NCI-H128 (cell line): ENCODE results near the gene TMEM42.

ENCODE experiments used
- DNase-seq: peaks from one replicate; lab custom pipeline; 2025; ENCODE audit not compliant: unreplicated experiment; lab: John Stamatoyannopoulos, UW

Gene TMEM42

DNA sequence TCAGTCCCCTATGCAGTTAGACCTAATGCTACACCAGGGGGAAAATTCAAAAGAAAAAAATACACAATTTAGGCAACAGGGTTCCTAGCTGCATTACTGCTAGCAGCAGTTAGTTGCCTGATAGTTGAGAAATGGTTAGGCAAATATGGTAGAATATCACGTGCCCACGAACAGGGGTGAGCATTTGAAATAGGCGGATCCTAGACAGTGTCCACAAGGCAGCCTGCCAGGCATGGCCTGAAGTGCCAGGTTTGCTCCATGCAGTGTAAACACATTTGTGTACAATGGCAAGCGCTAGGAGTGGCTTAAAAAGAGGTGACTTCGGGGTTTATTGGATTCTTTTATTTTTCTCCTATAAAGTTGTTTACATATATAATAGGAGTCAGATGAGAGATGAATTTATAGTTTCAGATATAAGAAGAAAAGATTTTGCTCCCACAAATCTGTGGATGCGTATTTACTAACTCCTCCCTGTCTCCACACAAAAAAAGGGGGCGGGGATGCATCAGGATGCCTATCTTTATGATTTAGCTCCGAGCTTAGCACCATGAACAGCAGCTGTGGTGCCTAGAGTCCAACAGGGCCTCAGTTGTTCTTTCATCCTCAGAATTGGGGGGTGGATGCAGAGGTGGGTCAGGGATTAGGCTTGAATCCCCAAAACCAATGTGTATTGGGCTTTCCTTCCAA, 8.8 kb downstream of the TMEM42 start:
- no peak for DNase-seq

GRCh38 chr3:44874308-44874707, 12.6 kb downstream of the TMEM42 start, which contains the start of gene TGM4:
Gene TGM4, plus strand, starts transcription at chr3:44874608. Its CDS starts 71 bp downstream, at chr3:44874679.
- no peak for DNase-seq

DNA sequence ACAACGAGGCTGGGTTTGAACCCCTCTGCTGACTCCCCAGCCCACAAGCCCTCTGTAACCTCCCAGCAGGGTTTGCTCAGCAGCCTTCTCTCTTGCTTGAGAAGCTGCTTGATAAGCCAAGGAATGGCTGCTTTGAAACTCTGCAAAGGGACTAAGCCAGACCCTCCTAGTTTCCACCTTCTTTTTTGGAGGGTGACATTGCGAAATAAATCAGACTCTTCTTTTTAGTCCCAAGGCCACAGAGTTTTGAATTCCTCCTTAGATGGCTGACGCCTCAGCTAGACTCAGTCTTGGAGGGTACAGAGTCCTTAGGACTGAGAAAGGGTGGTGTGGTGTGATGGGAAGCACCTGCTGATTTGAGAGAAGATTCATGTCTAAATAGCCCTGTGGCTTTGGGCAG, 13.9 kb downstream of the TMEM42 start:
- DNase-seq: no peak

DNA sequence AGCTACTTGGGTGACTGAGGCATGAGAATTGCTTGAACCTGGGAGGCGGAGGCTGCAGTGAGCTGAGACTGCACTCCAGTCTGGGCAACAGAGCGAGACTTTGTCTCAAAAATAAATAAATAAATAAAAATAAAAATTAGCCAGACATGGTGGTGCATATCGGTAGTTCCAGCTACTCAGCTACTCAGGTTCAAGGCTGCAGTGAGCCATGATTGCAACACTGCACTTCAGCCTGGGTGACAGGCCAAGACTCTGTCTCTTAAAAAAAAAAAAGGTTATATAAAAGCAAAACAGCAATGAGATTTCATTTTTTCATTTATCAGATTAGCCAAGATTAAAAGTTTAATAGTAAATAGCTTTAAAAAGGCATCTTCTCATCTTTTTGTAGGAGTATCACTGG, 15.6 kb downstream of the TMEM42 start:
- DNase-seq: no peak

DNA sequence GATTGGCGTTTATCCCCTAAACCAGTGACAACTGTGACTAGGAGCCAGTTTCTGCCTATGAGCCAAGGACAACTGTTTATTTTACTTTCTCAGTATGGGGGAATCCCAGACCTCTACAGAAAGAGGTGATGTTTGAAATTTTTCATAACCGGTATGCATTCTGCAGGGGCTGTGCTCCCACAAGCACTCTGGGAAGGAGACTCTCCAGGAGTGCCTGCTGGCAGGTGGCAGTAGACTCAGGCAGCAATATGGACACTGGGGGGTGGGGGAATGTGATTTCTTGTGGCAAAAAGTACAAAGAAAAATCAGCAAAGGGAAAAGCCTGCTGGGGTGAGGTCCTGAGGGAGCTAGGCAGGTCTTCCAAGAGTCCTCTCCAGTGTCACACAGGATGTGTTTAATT, 18.6 kb downstream of the TMEM42 start:
- DNase-seq: no peak

DNA sequence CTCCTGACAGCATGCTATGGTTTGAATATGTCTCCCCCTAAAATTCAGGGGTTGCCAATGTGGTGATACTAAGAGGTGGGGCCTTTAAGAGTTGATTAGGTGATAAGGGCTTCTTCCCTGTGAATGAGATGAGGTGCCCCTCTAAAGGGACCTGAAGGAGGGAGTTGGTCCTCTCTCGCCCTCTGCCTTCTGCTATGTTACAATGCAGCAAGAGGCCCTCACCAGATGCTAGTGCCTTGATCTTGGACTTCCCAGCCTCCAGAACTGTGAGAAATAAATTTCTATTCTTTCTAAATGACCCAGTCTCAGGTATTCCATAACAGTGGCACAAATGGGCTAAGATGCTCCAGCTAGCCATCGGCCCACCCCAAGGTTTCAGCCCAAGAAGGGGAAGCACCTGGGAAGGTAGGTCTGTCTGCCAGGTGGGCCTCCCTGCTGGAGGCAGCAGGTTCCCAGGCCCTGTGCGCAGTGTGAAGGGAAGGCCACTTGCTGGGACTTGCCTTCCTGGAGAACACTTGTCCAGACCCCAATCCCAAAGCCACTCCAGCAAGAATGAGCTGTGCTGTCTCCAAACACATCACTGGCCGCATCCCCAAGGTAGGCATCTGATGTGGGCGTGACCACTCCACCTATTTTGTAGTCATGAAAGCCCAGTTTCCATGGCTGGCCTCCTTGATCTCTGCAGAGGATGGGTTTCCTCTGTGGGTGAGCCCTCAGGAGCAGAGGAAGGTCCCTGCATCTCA, 21.7 kb downstream of the TMEM42 start:
- no peak for DNase-seq

DNA sequence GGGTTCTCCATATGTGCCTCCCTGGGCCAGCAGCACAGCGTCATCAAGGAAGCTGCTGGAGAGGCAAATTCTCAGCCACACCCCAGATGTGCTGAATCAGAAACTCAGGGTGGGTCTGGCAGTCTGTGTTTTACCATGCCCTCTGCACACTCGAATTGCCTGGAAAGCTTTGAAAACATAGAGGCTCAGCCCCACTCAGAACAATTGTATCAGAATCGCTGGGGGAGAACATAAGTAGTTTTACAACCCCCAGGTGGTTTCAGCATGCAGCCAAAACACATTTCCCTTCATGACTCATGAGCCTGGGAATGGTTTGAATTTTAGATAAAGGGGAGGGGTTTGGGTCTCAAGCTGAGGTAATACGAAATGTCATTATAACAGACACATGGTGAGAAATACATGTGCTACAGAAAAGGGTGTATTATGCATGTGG, 22.3 kb downstream of the TMEM42 start:
- no peak for DNase-seq

DNA sequence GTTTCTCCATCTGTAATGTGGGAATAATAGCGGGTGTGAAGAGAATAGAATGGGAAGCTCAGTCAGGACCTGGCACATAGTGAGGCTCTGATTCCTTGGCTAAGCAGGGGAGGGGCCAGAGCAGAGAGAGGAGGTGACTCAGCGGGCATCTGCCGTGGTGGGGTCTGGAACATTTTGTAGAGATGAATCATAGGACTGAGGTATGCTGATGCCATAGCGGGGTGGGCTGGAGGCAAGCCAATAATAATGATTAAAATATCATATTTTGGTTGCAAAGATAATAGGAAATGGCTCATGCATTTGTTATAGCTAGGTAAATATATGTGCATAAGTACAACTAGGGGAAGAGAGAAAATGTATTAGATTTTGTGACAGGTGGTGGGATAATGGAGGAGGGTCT, 23.9 kb downstream of the TMEM42 start:
- DNase-seq: no peak

GRCh38 chr3:44886561-44886960, 24.8 kb downstream of the TMEM42 start:
- DNase-seq: no peak

DNA sequence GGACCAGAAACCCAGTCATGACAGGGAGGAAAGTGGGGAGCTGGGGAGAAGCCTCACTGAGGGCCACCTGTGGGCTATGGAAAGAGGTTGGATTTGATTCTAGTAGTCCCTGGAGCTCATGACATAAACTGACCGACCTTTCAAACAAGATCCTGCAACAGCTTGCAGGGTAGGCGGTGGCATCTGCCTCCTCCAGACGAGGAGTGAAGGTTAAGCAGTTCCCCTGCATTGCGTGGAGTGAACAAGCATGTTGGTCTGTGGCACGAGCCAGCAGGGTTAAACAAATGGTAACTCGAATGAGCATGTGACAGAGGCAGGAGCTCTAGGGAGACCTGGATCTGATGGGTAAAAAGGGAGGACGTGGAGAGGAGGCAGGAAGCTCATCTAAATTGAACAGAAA, 25.4 kb downstream of the TMEM42 start:
- DNase-seq: no peak

- no peak for DNase-seq
These were observed 28.5 kb downstream of the TMEM42 start for GRCh38 chr3:44890258-44890657.

GRCh38 chr3:44890852-44891251, 29.1 kb downstream of the TMEM42 start:
- DNase-seq: no peak

- DNase-seq: no peak
These were observed 31.0 kb downstream of the TMEM42 start for GRCh38 chr3:44892689-44893088.

DNA sequence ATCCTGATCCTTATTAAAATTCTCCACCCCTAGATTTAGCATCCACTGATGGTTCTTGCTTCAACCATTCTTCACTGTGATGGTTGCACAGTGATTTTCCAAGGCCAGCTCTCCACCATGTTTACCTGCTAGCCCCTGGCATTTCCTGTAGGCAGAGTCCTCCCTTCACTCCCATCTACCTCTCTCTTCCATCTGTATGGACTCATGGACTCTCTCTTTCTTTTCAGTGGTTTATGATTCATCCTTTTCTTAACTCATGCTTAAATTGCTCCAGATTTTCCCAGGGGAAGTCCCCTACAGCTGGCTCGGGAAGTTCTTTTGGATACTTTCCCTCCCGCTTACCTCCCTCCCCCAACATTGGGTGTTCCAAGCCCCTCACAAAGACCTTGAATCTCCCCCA, 31.4 kb downstream of the TMEM42 start:
- no peak for DNase-seq

DNA sequence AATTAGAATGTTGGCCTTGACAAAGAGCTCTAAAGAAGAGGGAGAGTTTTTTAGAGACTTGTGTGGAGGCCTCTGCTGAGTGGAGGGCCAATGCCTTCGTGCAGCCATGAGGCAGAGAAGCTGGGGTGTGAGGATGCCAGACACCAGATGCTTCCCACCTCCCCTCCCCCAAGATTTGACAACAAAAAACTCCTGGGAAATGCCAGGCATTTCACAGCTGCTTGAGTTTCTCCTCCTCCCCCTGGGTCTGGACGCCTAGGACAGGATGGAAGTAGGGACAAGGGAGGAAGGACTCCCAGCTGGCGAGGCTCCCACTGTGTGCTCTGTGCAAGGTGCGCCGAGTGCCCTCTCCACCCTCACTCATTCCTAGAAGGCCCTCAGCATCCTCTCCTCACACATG, 32.8 kb downstream of the TMEM42 start:
- no peak for DNase-seq

DNA sequence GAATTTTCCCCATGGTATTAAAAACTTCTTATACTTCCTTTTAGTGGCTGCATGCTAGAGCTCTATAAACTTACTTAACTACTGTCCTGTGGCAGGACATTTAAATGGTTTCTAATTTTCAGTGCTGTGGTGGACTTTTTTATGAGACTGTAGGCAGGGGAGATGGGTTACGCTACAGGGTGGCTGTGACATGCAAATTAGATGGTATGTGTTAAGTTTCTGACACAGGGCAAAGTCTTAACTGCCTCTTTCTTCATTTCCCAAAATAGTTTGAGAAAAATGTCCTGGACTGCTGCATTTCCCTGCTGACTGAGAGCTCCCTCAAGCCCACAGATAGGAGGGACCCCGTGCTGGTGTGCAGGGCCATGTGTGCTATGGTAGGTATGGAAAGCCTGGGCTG, 34.7 kb downstream of the TMEM42 start:
- DNase-seq: no peak

DNA sequence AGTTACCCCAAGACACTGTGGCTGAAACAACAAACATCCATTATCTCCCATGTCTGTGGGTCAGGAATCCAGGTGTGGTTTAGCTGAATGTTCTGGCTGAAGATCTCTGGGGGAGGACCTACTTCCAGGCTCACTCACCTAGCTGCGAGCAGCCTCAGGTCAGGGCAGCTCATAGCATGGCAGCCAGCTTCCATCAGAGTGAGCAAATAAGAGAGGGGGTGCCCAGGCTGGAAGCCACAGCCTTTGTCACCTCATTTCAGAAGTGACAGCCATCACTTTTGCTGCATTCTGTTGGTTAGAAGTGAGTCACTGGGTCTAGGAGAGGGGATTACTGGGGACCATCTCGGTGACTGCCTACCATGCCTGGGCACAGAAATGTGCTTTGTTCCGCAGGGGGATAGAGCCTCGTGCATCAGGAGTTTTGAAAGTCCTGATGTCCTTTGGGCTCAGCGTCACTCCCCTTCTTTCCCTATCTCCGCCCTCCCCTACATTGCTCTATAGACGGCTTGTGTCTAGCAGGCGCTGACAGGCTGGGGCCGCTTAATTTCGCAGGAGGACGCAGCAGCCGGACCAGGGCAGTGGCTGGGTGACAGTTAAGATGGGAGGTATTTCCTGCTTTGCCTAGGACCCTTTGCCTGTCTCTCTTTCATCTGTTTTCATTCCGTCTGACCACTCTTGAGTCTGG, 38.1 kb downstream of the TMEM42 start:
- DNase-seq: no peak

- no peak for DNase-seq
These were observed 40.9 kb downstream of the TMEM42 start for GRCh38 chr3:44902628-44903027.

GRCh38 chr3:44903314-44903713, 41.6 kb downstream of the TMEM42 start:
- no peak for DNase-seq

DNA sequence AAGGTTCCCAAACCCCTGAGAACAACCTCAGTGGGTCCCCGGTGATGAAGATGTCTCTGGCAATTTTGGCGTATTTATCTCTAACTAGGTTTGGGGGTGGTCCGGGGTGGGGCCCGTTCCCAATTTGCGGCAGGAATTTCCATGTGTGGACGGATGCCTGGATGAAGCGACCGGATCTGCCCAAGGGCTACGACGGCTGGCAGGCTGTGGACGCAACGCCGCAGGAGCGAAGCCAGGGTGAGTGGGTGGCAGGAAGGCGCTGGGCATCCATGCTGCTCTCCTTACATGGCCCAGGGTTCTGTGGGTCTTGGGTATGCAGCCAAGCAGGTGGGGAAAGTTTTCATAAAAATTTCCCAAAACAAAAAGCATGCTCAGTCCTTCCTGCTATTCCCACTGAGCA, 42.0 kb downstream of the TMEM42 start:
- no peak for DNase-seq

- no peak for DNase-seq
These were observed 43.9 kb downstream of the TMEM42 start for GRCh38 chr3:44905446-44906157.
